Measurements from ENCODE around the gene ATG101. TPM values are rescaled to one million over a fixed set of nuclear protein-coding genes. Genes with fewer than 3 reads are reported as not detected.

The ATG101 gene
- total RNA-seq, 1 donor from 2014 or later: 27.7 TPM

DNA sequence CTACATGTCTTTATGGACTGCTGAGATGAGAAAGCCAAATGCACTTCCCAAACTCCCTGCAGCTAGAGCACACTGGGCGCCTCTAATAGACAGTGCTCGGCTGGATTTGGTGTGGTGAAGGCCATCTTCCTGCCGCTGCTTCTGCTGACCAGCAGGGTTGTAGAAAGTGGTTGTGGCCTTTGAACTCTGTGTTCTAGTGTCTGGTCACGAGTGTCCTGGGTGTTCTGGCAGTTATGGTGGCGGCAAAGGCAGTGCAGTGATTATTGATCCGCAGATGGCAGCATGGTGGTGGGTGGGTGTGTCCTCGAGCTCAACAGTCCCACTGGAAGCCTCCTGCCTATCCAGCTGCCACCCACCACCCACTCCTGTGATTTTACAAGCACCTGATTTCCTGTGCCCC, 53.1 kb downstream of the ATG101 start:
- Histone ChIP-seq H3K27ac (no peak overlapping the region), H3K4me1 (peaks cover 13% of the 10 kb centered on the region), H3K9me3 (no peaks in the 10 kb centered on the region), H3K36me3 (no peaks in the 10 kb centered on the region), H3K27me3 (no peaks in the 10 kb centered on the region), H3K4me3 (no peak overlapping the region)
- no peak for DNase-seq (ENCODE audit: extremely low spot score in 2 of 2)
- intact Hi-C loops (cut with DNase I): no loop called here
- TF ChIP-seq, protein P1, sequence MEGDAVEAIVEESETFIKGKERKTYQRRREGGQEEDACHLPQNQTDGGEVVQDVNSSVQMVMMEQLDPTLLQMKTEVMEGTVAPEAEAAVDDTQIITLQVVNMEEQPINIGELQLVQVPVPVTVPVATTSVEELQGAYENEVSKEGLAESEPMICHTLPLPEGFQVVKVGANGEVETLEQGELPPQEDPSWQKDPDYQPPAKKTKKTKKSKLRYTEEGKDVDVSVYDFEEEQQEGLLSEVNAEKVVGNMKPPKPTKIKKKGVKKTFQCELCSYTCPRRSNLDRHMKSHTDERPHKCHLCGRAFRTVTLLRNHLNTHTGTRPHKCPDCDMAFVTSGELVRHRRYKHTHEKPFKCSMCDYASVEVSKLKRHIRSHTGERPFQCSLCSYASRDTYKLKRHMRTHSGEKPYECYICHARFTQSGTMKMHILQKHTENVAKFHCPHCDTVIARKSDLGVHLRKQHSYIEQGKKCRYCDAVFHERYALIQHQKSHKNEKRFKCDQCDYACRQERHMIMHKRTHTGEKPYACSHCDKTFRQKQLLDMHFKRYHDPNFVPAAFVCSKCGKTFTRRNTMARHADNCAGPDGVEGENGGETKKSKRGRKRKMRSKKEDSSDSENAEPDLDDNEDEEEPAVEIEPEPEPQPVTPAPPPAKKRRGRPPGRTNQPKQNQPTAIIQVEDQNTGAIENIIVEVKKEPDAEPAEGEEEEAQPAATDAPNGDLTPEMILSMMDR (IDR thresholded peaks at IDR 0.05): no peak
- TF ChIP-seq POLR2A (IDR thresholded peaks at IDR 0.05) (no peak), POLR2AphosphoS5 (IDR thresholded peaks at IDR 0.05; ENCODE audit: insufficient read depth in 1 of 2, low read depth in 1 of 2) (no peak)

DNA sequence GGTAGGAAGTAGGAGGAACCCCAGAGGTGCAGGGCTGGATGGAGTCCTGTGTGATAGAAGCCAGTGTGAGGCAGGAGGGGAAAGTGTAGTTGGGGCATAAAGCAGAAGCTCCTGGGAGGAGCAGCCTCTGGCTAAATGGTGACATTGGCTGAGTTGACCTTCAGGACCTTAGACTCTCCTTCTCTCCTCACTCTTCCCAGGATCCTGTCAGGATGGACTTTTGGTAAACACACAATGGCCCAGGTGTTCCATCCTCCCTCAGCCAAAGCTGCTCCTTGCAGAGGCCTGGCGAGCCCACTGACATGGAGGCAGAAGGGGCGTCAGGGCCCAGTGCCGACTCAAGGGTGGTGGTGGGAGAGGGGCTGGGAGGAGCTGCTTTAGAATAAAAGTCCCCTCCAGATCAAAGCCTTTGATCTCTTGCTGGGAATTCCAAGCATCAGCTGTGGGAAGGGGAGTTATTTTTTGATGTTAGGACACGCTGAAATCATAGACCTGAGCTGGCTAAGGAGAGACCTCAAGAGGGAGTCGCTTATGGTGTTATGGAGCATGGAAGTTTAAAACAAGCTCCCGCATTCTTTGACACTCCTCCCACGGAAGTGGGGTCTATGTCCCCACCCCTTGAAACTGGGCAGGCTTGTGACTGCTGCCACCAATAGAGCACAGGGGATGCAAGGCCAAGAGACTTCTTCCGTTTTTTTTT, 53.9 kb downstream of the ATG101 start:
- Histone ChIP-seq H3K4me3 (no peak overlapping the region), H3K27me3 (no peaks in the 10 kb centered on the region), H3K4me1 (peaks cover 13% of the 10 kb centered on the region), H3K9me3 (no peaks in the 10 kb centered on the region), H3K27ac (no peak overlapping the region), H3K36me3 (no peaks in the 10 kb centered on the region)
- TF ChIP-seq, protein P1 (IDR thresholded peaks at IDR 0.05): no peak
- no peak for TF ChIP-seq POLR2AphosphoS5 (IDR thresholded peaks at IDR 0.05; ENCODE audit: insufficient read depth in 1 of 2, low read depth in 1 of 2)
- intact Hi-C loops (cut with DNase I): no loop called here
- no peak for DNase-seq (ENCODE audit: extremely low spot score in 2 of 2)

DNA sequence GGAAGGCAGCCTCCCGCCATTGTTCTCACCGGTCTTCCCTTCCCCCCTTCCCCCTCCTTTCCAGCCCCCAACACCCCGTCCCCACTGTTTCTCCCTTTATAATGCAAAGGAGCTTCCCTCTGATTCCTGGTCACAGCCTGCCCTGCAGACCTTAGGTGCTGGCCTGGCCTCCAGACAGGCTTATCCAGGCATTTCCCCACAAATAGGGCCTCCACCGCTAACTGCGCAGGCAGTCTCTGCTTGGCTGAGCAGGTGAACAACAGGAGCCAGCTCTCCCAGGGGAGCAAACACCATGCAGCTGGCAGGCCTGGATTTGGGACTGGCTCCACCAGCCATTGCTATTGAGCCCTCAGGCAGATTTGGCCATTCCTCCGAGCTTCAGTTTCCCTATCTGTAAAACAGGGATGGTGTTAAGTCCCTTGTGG, 55.7 kb downstream of the ATG101 start:
- Histone ChIP-seq H3K4me1 (peaks cover 13% of the 10 kb centered on the region), H3K27ac (no peak overlapping the region), H3K9me3 (no peaks in the 10 kb centered on the region), H3K27me3 (no peaks in the 10 kb centered on the region), H3K36me3 (no peaks in the 10 kb centered on the region), H3K4me3 (no peak overlapping the region)
- intact Hi-C loops (cut with DNase I): no loop called here
- TF ChIP-seq POLR2A (IDR thresholded peaks at IDR 0.05): no peak
- TF ChIP-seq, protein P1 (IDR thresholded peaks at IDR 0.05): no peak
- TF ChIP-seq POLR2AphosphoS5 (IDR thresholded peaks at IDR 0.05; ENCODE audit: insufficient read depth in 1 of 2, low read depth in 1 of 2): no peak
- DNase-seq (ENCODE audit: extremely low spot score in 2 of 2): no peak

DNA sequence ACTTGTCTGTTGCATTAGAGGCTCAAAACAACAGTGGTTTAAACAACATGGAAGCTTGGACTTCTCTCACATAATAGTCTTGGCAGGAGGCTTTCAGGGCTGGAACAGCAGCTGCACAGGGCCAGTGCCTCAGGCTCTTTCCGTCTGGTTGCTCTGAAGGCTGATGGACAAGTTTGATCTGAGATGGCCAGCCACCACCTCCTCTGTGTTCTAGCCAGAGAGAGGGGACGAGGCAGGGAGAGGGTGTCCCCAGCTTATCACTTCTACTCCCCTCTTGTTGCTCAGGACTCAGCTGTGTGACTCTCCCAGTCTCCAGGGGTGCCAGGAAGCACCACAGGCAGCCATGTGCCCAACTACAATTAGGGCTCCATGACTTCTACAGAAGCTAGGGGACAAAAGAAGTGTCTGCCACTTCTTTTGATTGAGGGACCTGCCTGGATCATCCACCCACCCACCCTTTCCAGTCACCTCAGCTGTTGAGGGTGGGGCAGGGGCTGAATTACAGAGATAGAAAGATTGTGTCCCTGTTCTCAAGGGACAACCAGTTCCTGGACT, 56.3 kb downstream of the ATG101 start:
- Histone ChIP-seq H3K27me3 (no peaks in the 10 kb centered on the region), H3K4me1 (peaks cover 13% of the 10 kb centered on the region), H3K36me3 (no peaks in the 10 kb centered on the region), H3K4me3 (no peak overlapping the region), H3K9me3 (no peaks in the 10 kb centered on the region), H3K27ac (no peak overlapping the region)
- intact Hi-C loops (cut with DNase I): no loop called here
- DNase-seq (ENCODE audit: extremely low spot score in 2 of 2): peak in 1 of 2 donors; percentile 94
- TF ChIP-seq POLR2A (IDR thresholded peaks at IDR 0.05): no peak
- TF ChIP-seq, protein P1 (IDR thresholded peaks at IDR 0.05): no peak
- no peak for TF ChIP-seq POLR2AphosphoS5 (IDR thresholded peaks at IDR 0.05; ENCODE audit: insufficient read depth in 1 of 2, low read depth in 1 of 2)

Other genes with a start within 250 kb of the ATG101 start
- gene FIGNL2, start 221.3 kb upstream of the ATG101 start, total RNA-seq: not detected
- not detected for gene ANKRD33, start 181.9 kb upstream of the ATG101 start, total RNA-seq
- 115 TPM for gene ACVRL1, start 162.5 kb upstream of the ATG101 start, total RNA-seq
- 23.6 TPM for gene ACVR1B, start 118.3 kb upstream of the ATG101 start, total RNA-seq
- gene TAMALIN, start 63.0 kb upstream of the ATG101 start, total RNA-seq: 47.1 TPM
- 465 TPM for gene NR4A1, start 18.5 kb upstream of the ATG101 start, total RNA-seq
- gene SMIM41, start 9.7 kb downstream of the ATG101 start, total RNA-seq: 1.5 TPM
- gene KRT80, start 122.0 kb downstream of the ATG101 start, total RNA-seq: 7.9 TPM
- gene KRT7, start 163.3 kb downstream of the ATG101 start, total RNA-seq: 7.6 TPM
- gene KRT86, start 204.7 kb downstream of the ATG101 start, total RNA-seq: not detected
- not detected for gene KRT81, start 221.6 kb downstream of the ATG101 start, total RNA-seq

Measured in vagina (tissue), 2 donors.